T-helper 2 cell treated with Interferon-gamma antibody and Interleukin-4, amounts not matched to agents 5 μg/mL and 100 μg/mL, for 36 hours (primary cell): ENCODE results near the gene ACTN2.

Source experiments
- DNase-seq: peaks from one replicate; pipeline ENCODE4 v3.0.0; 2021; ENCODE audit warnings: low spot score
- H3K27ac Mint-ChIP-seq: one replicate; pipeline ENCODE4 v1.8.0; 2021; ENCODE audit warnings: mild to moderate bottlenecking, mixed read lengths
- H3K27me3 Mint-ChIP-seq: one replicate; pipeline ENCODE4 v1.8.0; 2021; ENCODE audit warnings: low read depth, mixed read lengths
- H3K36me3 Mint-ChIP-seq: one replicate; pipeline ENCODE4 v1.8.0; 2021; ENCODE audit warnings: low read depth, mixed read lengths
- H3K4me1 Mint-ChIP-seq: one replicate; pipeline ENCODE4 v1.8.0; 2021; ENCODE audit warnings: low read depth, mixed read lengths
- H3K4me3 Mint-ChIP-seq: one replicate; pipeline ENCODE4 v1.8.0; 2022; ENCODE audit warnings: mild to moderate bottlenecking, moderate library complexity, mixed read lengths
- H3K9me3 Mint-ChIP-seq: one replicate; pipeline ENCODE4 v1.8.0; 2021; ENCODE audit warnings: mixed read lengths

Gene ACTN2

DNA sequence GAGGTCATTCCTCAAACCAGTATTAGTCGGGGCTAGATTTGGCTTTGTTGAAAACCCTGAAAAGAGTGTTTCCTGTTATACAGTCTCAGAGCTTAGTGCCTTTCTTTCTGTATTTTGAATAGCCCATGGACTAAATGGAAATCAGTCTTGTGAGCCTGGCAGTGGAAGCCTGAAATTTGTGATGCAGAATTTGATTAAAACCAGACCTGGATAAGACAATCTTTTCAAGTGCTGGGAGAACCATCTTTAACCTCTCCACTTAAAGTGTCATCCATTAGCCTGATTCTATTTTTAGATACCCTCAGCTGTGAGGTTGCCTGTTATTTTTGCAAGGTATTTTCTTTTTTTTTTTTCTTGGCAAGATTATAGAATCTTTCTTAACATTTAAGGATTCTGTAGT is 19.5 kb downstream of the ACTN2 start:
- Mint-ChIP-seq H3K27ac (no peak overlapping the region), H3K4me3 (no peak overlapping the region), H3K27me3 (peaks cover 10% of the 10 kb centered on the region), H3K36me3 (no peaks in the 10 kb centered on the region), H3K9me3 (no peaks in the 10 kb centered on the region), H3K4me1 (no peaks in the 10 kb centered on the region)
- no peak for DNase-seq

- no peak for DNase-seq
- Mint-ChIP-seq H3K4me1 (no peaks in the 10 kb centered on the region), H3K9me3 (no peaks in the 10 kb centered on the region), H3K4me3 (no peak overlapping the region), H3K27me3 (peaks cover 10% of the 10 kb centered on the region), H3K36me3 (no peaks in the 10 kb centered on the region), H3K27ac (no peak overlapping the region)
These were observed 19.9 kb downstream of the ACTN2 start for GRCh38 chr1:236706183-236706582.

DNA sequence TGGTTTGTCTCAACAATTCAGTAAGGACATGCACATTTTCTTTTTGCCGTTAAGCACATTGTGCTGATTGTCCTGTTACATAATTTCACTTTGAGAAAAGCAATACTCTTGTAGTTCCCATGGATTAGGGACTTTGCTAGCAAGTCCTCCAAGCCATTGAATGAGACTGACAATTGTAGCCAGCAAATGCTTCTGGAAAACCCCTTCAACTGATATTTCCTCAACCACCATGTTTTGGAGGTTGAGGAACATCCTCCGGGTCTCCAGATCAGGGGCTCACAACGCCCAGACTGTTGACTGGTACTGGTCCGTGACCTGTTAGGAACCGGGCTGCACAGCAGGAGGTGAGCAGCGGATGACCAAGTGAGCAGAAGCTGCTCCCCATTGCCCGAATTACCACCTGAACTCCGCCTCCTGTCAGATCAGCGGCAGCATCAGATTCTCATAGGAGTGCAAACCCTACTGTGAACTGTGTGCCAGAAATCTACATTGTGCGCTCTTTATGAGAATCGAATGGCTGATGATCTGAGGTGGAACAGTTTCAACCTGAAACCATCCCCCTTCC is 24.1 kb downstream of the ACTN2 start:
- H3K4me1 Mint-ChIP-seq = no peaks in the 10 kb centered on the region

GRCh38 chr1:236716160-236716559 is 29.9 kb downstream of the ACTN2 start:
- Mint-ChIP-seq H3K36me3 (no peaks in the 10 kb centered on the region), H3K27ac (no peak overlapping the region), H3K4me3 (no peak overlapping the region), H3K4me1 (no peaks in the 10 kb centered on the region), H3K27me3 (peaks cover 2% of the 10 kb centered on the region), H3K9me3 (no peaks in the 10 kb centered on the region)
- DNase-seq = no peak

More for the DNA sequence above, 24.1 kb downstream of the ACTN2 start:
- H3K36me3 Mint-ChIP-seq = no peaks in the 10 kb centered on the region
- H3K27ac Mint-ChIP-seq = no peak overlapping the region
- DNase-seq = no peak
- H3K9me3 Mint-ChIP-seq = no peaks in the 10 kb centered on the region
- peaks cover 2% of the 10 kb centered on the region for H3K27me3 Mint-ChIP-seq
- H3K4me3 Mint-ChIP-seq = no peak overlapping the region

- H3K4me3 Mint-ChIP-seq = no peak overlapping the region
- no peaks in the 10 kb centered on the region for H3K36me3 Mint-ChIP-seq
- no peaks in the 10 kb centered on the region for H3K27me3 Mint-ChIP-seq
- no peaks in the 10 kb centered on the region for H3K4me1 Mint-ChIP-seq
- DNase-seq = no peak
- H3K27ac Mint-ChIP-seq = no peak overlapping the region
- no peaks in the 10 kb centered on the region for H3K9me3 Mint-ChIP-seq
These were observed 31.5 kb downstream of the ACTN2 start for GRCh38 chr1:236717811-236718210.

DNA sequence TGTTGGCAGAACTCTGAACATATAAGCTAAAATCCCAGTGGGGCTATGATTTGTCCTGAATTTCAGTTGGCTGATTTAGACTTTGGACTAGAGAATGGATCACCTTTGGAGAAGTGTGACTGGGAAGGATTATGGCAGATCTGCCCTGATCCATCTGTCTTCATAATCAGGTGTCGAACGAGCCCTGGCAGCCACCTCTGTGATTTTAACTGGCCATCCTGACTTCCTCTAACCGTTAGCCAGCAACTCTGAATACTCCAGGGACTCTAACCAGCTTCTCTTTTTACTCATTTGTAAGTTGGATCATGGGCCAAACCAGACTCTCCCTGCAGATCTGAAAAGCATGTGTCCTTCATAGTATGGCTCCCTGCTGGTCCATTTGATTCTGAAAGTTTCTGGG is 32.0 kb downstream of the ACTN2 start:
- Mint-ChIP-seq H3K4me3 (no peak overlapping the region), H3K27me3 (no peaks in the 10 kb centered on the region), H3K36me3 (no peaks in the 10 kb centered on the region), H3K4me1 (no peaks in the 10 kb centered on the region), H3K9me3 (no peaks in the 10 kb centered on the region), H3K27ac (no peak overlapping the region)
- no peak for DNase-seq

GRCh38 chr1:236720206-236720605 is 33.9 kb downstream of the ACTN2 start:
- H3K27me3 Mint-ChIP-seq = no peaks in the 10 kb centered on the region
- H3K9me3 Mint-ChIP-seq = no peaks in the 10 kb centered on the region
- DNase-seq = no peak
- no peak overlapping the region for H3K27ac Mint-ChIP-seq
- no peaks in the 10 kb centered on the region for H3K4me1 Mint-ChIP-seq
- no peak overlapping the region for H3K4me3 Mint-ChIP-seq
- H3K36me3 Mint-ChIP-seq = no peaks in the 10 kb centered on the region

GRCh38 chr1:236720611-236721010 is 34.3 kb downstream of the ACTN2 start:
- H3K36me3 Mint-ChIP-seq = no peaks in the 10 kb centered on the region
- no peaks in the 10 kb centered on the region for H3K4me1 Mint-ChIP-seq
- H3K9me3 Mint-ChIP-seq = no peaks in the 10 kb centered on the region
- H3K27ac Mint-ChIP-seq = no peak overlapping the region
- H3K4me3 Mint-ChIP-seq = no peak overlapping the region
- no peaks in the 10 kb centered on the region for H3K27me3 Mint-ChIP-seq
- DNase-seq = no peak

- Mint-ChIP-seq H3K36me3 (no peaks in the 10 kb centered on the region), H3K4me1 (no peaks in the 10 kb centered on the region), H3K9me3 (no peaks in the 10 kb centered on the region), H3K4me3 (no peak overlapping the region), H3K27ac (no peak overlapping the region), H3K27me3 (no peaks in the 10 kb centered on the region)
- DNase-seq = no peak
These were observed 37.8 kb downstream of the ACTN2 start for GRCh38 chr1:236724049-236724448.

- no peaks in the 10 kb centered on the region for H3K27me3 Mint-ChIP-seq
- H3K27ac Mint-ChIP-seq = no peak overlapping the region
- no peaks in the 10 kb centered on the region for H3K9me3 Mint-ChIP-seq
- no peak for DNase-seq
- no peaks in the 10 kb centered on the region for H3K36me3 Mint-ChIP-seq
- no peaks in the 10 kb centered on the region for H3K4me1 Mint-ChIP-seq
- no peak overlapping the region for H3K4me3 Mint-ChIP-seq
These were observed 38.2 kb downstream of the ACTN2 start for GRCh38 chr1:236724506-236724905.

DNA sequence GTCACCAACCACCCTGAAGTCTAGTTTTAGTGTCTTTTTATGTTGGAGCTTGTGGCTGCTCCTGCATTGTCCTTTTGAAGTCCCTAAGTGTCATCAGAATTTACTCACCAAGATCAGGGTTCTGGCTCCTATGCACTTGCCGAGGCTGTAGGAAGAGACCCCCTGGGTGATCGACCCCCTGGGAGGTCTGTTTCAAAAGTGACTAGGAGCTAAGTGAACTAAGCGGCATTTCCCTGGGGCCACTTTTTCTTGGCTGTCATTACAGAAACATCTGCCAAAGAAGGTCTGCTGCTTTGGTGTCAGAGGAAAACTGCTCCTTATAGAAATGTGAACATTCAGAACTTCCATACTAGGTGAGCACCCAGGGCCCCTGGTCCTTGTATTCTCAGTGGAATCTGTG is 39.4 kb downstream of the ACTN2 start:
- Mint-ChIP-seq H3K9me3 (no peaks in the 10 kb centered on the region), H3K4me1 (no peaks in the 10 kb centered on the region), H3K4me3 (no peak overlapping the region), H3K27me3 (no peaks in the 10 kb centered on the region), H3K36me3 (no peaks in the 10 kb centered on the region), H3K27ac (no peak overlapping the region)
- DNase-seq = no peak

- no peak overlapping the region for H3K4me3 Mint-ChIP-seq
- no peaks in the 10 kb centered on the region for H3K9me3 Mint-ChIP-seq
- no peaks in the 10 kb centered on the region for H3K27me3 Mint-ChIP-seq
- DNase-seq = no peak
- no peaks in the 10 kb centered on the region for H3K4me1 Mint-ChIP-seq
- no peaks in the 10 kb centered on the region for H3K36me3 Mint-ChIP-seq
- no peak overlapping the region for H3K27ac Mint-ChIP-seq
These were observed 41.2 kb downstream of the ACTN2 start for GRCh38 chr1:236727521-236727920.

DNA sequence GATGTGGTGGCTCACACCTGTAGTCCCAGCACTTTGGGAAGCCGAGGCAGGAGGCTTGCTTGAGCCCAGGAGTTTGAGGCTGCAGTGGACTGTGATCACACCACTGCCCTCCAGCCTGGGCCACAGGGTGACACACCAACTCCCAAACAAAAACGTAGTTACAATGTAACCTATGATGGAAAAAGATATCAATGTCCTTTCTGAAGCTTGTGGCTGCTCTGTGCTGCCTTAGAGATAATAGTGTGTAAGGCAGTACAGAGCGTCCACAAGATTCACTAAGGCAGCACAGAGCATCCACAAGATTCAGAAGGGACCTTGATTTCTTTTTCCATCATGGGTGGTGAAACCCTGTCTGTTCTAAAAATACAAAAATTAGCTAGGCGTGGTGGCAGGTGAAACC is 42.5 kb downstream of the ACTN2 start:
- peaks cover 2% of the 10 kb centered on the region for H3K27me3 Mint-ChIP-seq

GRCh38 chr1:236733653-236734052 is 47.4 kb downstream of the ACTN2 start:
- no peaks in the 10 kb centered on the region for H3K36me3 Mint-ChIP-seq
- no peak overlapping the region for H3K27ac Mint-ChIP-seq
- no peak for DNase-seq
- H3K9me3 Mint-ChIP-seq = no peaks in the 10 kb centered on the region
- H3K27me3 Mint-ChIP-seq = peaks cover 2% of the 10 kb centered on the region
- H3K4me3 Mint-ChIP-seq = no peak overlapping the region
- no peaks in the 10 kb centered on the region for H3K4me1 Mint-ChIP-seq

More for the DNA sequence above, 42.5 kb downstream of the ACTN2 start:
- H3K27ac Mint-ChIP-seq = no peak overlapping the region
- no peaks in the 10 kb centered on the region for H3K4me1 Mint-ChIP-seq
- H3K4me3 Mint-ChIP-seq = no peak overlapping the region
- no peak for DNase-seq
- H3K9me3 Mint-ChIP-seq = no peaks in the 10 kb centered on the region
- no peaks in the 10 kb centered on the region for H3K36me3 Mint-ChIP-seq

DNA sequence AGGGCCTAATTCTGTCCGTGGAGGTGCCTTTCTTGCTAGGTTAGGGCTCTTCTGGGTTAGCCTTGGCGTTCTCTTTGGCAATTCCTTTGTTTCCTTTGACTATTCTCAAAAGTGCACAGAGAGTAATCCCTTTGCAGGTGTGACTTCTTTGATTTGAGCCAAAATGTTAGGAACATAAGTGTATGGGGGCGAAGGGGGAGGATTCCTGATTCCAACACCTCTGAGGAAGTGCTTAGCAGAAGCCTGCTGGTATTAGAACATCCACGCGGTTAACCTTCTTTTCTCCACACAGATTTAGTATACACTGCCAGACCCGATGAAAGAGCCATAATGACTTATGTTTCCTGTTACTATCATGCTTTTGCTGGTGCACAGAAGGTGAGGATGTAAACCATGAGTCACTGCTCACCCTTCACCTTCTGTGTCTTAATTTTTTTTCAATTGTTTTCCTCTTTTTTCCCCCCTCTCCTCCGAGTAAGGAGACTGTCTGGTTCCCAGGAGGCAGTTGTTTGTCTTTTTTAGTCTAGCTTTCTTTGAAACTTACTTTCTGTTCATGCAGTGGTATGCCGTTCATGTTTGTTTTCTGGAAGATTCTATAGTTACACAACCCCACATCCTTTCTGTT is 48.0 kb downstream of the ACTN2 start:
- H3K4me1 Mint-ChIP-seq = no peaks in the 10 kb centered on the region
- DNase-seq = no peak
- H3K4me3 Mint-ChIP-seq = no peak overlapping the region
- no peaks in the 10 kb centered on the region for H3K9me3 Mint-ChIP-seq
- no peaks in the 10 kb centered on the region for H3K36me3 Mint-ChIP-seq
- H3K27ac Mint-ChIP-seq = no peak overlapping the region
- H3K27me3 Mint-ChIP-seq = peaks cover 2% of the 10 kb centered on the region
